Loucy (cell line): ENCODE results near the gene SDK1.

Experiments used
- EZH2phosphoT487 ChIP-seq: fragments of 200-600 bp; IDR thresholded peaks from 2 replicates; pipeline ENCODE4 v1.6.1; 2018; ENCODE audit warnings: antibody characterized with exemption, mild to moderate bottlenecking, moderate library complexity, borderline replicate concordance
- TF ChIP-seq, protein P1 (sequence below): fragments of 200-600 bp; sonication (generic); conservative IDR thresholded peaks from 2 replicates; pipeline ENCODE4 v1.5.1; 2014; ENCODE audit warnings: mild to moderate bottlenecking, antibody characterized with exemption, low read length

DNA sequence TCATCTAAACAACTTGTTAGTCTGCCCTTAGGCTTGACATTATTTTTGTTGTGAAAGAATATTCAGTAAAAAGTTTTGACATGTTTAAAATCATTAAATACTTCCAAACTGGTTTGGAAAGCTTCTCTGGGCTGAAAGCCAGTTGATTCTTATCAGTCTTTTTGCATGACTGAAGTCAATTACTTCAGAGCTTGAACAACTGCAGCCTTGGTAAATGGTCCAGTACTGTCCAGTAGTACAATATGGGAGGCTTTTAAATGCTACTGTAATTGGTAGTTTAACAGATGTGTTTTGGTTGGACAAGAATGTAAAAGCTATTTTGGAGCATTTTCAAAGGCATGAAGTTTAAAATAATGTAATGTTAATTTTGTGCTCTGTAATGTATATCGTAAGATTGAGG lies 103.4 kb downstream of the SDK1 start:
- TF ChIP-seq, protein P1, sequence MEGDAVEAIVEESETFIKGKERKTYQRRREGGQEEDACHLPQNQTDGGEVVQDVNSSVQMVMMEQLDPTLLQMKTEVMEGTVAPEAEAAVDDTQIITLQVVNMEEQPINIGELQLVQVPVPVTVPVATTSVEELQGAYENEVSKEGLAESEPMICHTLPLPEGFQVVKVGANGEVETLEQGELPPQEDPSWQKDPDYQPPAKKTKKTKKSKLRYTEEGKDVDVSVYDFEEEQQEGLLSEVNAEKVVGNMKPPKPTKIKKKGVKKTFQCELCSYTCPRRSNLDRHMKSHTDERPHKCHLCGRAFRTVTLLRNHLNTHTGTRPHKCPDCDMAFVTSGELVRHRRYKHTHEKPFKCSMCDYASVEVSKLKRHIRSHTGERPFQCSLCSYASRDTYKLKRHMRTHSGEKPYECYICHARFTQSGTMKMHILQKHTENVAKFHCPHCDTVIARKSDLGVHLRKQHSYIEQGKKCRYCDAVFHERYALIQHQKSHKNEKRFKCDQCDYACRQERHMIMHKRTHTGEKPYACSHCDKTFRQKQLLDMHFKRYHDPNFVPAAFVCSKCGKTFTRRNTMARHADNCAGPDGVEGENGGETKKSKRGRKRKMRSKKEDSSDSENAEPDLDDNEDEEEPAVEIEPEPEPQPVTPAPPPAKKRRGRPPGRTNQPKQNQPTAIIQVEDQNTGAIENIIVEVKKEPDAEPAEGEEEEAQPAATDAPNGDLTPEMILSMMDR, result no peak
- TF ChIP-seq EZH2phosphoT487, result no peak
